ENCODE data around the gene GPA33. TPM values are rescaled to one million over a fixed set of nuclear protein-coding genes. Genes with fewer than 3 reads are reported as not detected.

The GPA33 gene
- total RNA-seq, 1 experiment from 2014 or later, result not detected

DNA sequence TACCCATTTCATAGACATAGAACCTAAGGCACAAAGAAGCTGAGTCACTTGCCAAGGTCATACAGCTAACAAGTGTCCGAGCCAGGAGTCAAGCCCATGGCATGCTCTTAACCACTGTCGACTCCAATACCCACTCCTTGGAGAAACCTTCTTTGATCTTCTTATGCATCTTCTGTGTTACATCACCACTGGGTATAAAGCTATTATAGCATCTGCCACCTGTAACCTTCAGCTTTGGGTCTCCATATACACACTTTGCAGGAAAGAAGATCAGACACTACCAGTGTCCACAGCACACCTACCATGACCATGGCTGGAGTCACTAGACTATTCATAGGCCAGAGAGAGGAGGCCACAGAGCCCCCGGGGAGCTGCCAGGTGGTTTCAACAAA, 29.1 kb downstream of the GPA33 start:
- no peak overlapping the region for H3K9ac ChIP-seq (ENCODE audit: extremely low read depth, insufficient read length, low read length)

More for the DNA sequence above, 29.1 kb downstream of the GPA33 start:
- Histone ChIP-seq H4K91ac (ENCODE audit: insufficient read length, low read depth, low read length) (no peak overlapping the region), H3K9me3 (ENCODE audit: control insufficient read depth, low read depth, low read length) (no peaks in the 10 kb centered on the region), H2BK15ac (ENCODE audit: low read depth, low read length) (no peak overlapping the region), H2BK5ac (ENCODE audit: insufficient read length, low read length) (no peak overlapping the region), H3K4ac (ENCODE audit: low read depth, low read length) (no peak overlapping the region), H3K18ac (ENCODE audit: insufficient read length, low read depth, low read length) (no peak overlapping the region), H3K27me3 (ENCODE audit: insufficient read depth, low read length) (no peaks in the 10 kb centered on the region), H3K23me2 (ENCODE audit: insufficient read length, low read depth, low read length, poor library complexity, severe bottlenecking) (no peaks in the 10 kb centered on the region), H2BK20ac (ENCODE audit: low read depth, low read length, poor library complexity, severe bottlenecking) (no peak overlapping the region), H2BK120ac (ENCODE audit: low read depth, low read length, poor library complexity, severe bottlenecking) (no peak overlapping the region), H3T11ph (ENCODE audit: low read length) (no peak overlapping the region), H3K4me1 (ENCODE audit: insufficient read depth, low read length) (no peaks in the 10 kb centered on the region), H4K8ac (replicated peaks; ENCODE audit: insufficient read length, low read depth, low read length) (no peak overlapping the region), H3K56ac (ENCODE audit: insufficient read length, low read depth, low read length) (no peak overlapping the region), H2AFZ (ENCODE audit: low read length) (no peak overlapping the region), H4K5ac (ENCODE audit: insufficient read length, low read depth, low read length) (no peak overlapping the region), H4K20me1 (ENCODE audit: control insufficient read depth, insufficient read depth, insufficient read length) (no peaks in the 10 kb centered on the region), H2BK12ac (ENCODE audit: insufficient read length, low read depth, low read length) (no peak overlapping the region), H3K23ac (ENCODE audit: insufficient read length, low read depth, low read length) (no peak overlapping the region), H3K4me2 (ENCODE audit: insufficient read depth, insufficient read length, low read length) (no peak overlapping the region), H2AK5ac (ENCODE audit: insufficient read length, low read length) (no peak overlapping the region), H3K79me1 (ENCODE audit: insufficient read depth, low read depth, low read length, poor library complexity, severe bottlenecking) (no peaks in the 10 kb centered on the region), H3K14ac (ENCODE audit: insufficient read depth, low read length) (no peak overlapping the region), H3K27ac (ENCODE audit: insufficient read length, low read depth, low read length) (no peak overlapping the region), H3K79me2 (ENCODE audit: insufficient read depth, low read length) (no peaks in the 10 kb centered on the region)
- no CpG with 5 or more reads among the region's 3 CpGs for WGBS (ENCODE audit: extremely low coverage, insufficient read length, low lambda C conversion rate)
- Mint-ChIP-seq H3K27me3 (ENCODE audit: low read depth) (peaks cover 1% of the 10 kb centered on the region; the same call in 1 of the 2 replicates), H3K4me3 (no peak overlapping the region), H3K36me3 (ENCODE audit: insufficient read depth in 1 of 3, low read depth in 3 of 3) (no peaks in the 10 kb centered on the region), H3K9me3 (no peaks in the 10 kb centered on the region), H3K27ac (0 out of 7 replicates have a peak overlapping the region, but pooled peaks of 1 of the 3 experiments have one; percentile 23), H3K4me1 (peaks cover 8 to 12% of the 10 kb centered on the region in 2 experiments)
- no peak for DNase-seq
- TF ChIP-seq, protein P1, sequence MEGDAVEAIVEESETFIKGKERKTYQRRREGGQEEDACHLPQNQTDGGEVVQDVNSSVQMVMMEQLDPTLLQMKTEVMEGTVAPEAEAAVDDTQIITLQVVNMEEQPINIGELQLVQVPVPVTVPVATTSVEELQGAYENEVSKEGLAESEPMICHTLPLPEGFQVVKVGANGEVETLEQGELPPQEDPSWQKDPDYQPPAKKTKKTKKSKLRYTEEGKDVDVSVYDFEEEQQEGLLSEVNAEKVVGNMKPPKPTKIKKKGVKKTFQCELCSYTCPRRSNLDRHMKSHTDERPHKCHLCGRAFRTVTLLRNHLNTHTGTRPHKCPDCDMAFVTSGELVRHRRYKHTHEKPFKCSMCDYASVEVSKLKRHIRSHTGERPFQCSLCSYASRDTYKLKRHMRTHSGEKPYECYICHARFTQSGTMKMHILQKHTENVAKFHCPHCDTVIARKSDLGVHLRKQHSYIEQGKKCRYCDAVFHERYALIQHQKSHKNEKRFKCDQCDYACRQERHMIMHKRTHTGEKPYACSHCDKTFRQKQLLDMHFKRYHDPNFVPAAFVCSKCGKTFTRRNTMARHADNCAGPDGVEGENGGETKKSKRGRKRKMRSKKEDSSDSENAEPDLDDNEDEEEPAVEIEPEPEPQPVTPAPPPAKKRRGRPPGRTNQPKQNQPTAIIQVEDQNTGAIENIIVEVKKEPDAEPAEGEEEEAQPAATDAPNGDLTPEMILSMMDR (conservative IDR thresholded peaks at IDR 0.05), result no peak
